IMR-90 (cell line): Measurements from ENCODE around the gene BCL2. TPM values are rescaled to one million over a fixed set of nuclear protein-coding genes. Genes with fewer than 3 reads are reported as not detected.

ENCODE experiments used
- ATAC-seq: fragments of 200-7000 bp; cut with Tn5 transposase; 2 replicates; pipeline ENCODE4 v1.9.1; 2020; ENCODE audit warnings: low read depth, mild to moderate bottlenecking, moderate library complexity
- BruUV-seq: library from RNA; stranded (reverse); fragments of 400-500 nt; replicated peaks from 2 replicates; lab custom pipeline; 2021; lab: Mats Ljungman, UMichigan
- CTCF ChIA-PET: fragments of 300-600 bp; formaldehyde crosslinking; extraction: SDS; loops from one replicate; lab custom pipeline; 2021; ENCODE audit warnings: antibody characterized with exemption; lab: Yijun Ruan, JAX
- POLR2A ChIA-PET: fragments of 300-600 bp; sonication (Branson Sonifier 250); formaldehyde crosslinking; loops from one replicate; lab custom pipeline; 2022; ENCODE audit warnings: antibody characterized with exemption; ENCODE audit not compliant: unreplicated experiment; lab: Charles Lee
- DNase-seq: peaks from one replicate; pipeline ENCODE4 v3.0.0; 2013
- H2AFZ ChIP-seq: replicated peaks from 2 replicates; pipeline ENCODE3; 2013; ENCODE audit warnings: low read length, mild to moderate bottlenecking; ENCODE audit not compliant: poor library complexity
- H2AK5ac ChIP-seq: 2 replicates; pipeline ENCODE4 v1.6.1; 2013; ENCODE audit warnings: low read depth, low read length, inconsistent platforms
- H2AK9ac ChIP-seq: replicated peaks from 2 replicates; pipeline ENCODE3; 2013; ENCODE audit warnings: mild to moderate bottlenecking, low read depth, low read length, moderate library complexity; ENCODE audit not compliant: poor library complexity
- H2BK120ac ChIP-seq: 2 replicates; pipeline ENCODE4 v1.6.1; 2013; ENCODE audit warnings: low read depth, low read length, inconsistent platforms
- H2BK15ac ChIP-seq: 3 replicates; pipeline ENCODE4 v1.6.1; 2013; ENCODE audit warnings: low read depth, low read length, inconsistent platforms
- H2BK20ac ChIP-seq: 2 replicates; pipeline ENCODE4 v1.6.1; 2013; ENCODE audit warnings: low read depth, mild to moderate bottlenecking, inconsistent platforms, low read length, moderate library complexity
- H2BK5ac ChIP-seq: 2 replicates; pipeline ENCODE4 v1.6.1; 2013; ENCODE audit warnings: mild to moderate bottlenecking, low read depth, low read length, inconsistent platforms; ENCODE audit not compliant: poor library complexity, severe bottlenecking
- H3K14ac ChIP-seq: replicated peaks from 2 replicates; pipeline ENCODE4 v1.6.1; 2013; ENCODE audit warnings: low read depth, low read length, inconsistent platforms
- H3K18ac ChIP-seq: 2 replicates; pipeline ENCODE4 v1.6.1; 2013; ENCODE audit warnings: low read depth, low read length, control low read depth
- H3K23ac ChIP-seq: 2 replicates; pipeline ENCODE4 v1.6.1; 2013; ENCODE audit warnings: low read depth, low read length, inconsistent platforms
- H3K27ac ChIP-seq: 2 replicates; pipeline ENCODE4 v1.5.1; 2013; ENCODE audit warnings: mild to moderate bottlenecking, control low read depth, low read length; ENCODE audit not compliant: insufficient read depth
- H3K27me3 ChIP-seq: 2 replicates; pipeline ENCODE4 v1.6.1; 2013; ENCODE audit warnings: low read length; ENCODE audit not compliant: control insufficient read depth, insufficient read depth
- H3K36me3 ChIP-seq: 2 replicates; pipeline ENCODE4 v1.6.1; 2013; ENCODE audit warnings: low read length, mixed read lengths; ENCODE audit not compliant: control insufficient read depth, insufficient read depth
- H3K4ac ChIP-seq: 2 replicates; pipeline ENCODE4 v1.6.1; 2013; ENCODE audit warnings: low read depth, low read length, inconsistent platforms
- H3K4me1 ChIP-seq: 2 replicates; pipeline ENCODE4 v1.6.1; 2013; ENCODE audit warnings: low read length, mixed read lengths; ENCODE audit not compliant: control insufficient read depth, insufficient read depth
- H3K4me2 ChIP-seq: 2 replicates; pipeline ENCODE4 v1.6.1; 2013; ENCODE audit warnings: low read depth, mild to moderate bottlenecking, control low read depth, low read length, moderate library complexity
- H3K4me3 ChIP-seq: 2 replicates; pipeline ENCODE4 v1.5.1; 2013; ENCODE audit warnings: low read depth, mild to moderate bottlenecking, control low read depth, low read length, moderate library complexity; ENCODE audit not compliant: insufficient read depth
- H3K56ac ChIP-seq: 2 replicates; pipeline ENCODE4 v1.6.1; 2013; ENCODE audit warnings: low read length, inconsistent platforms; ENCODE audit not compliant: insufficient read depth; ENCODE audit errors: extremely low read depth
- H3K79me1 ChIP-seq, 2 experiments: 2 replicates each; pipeline ENCODE4 v1.6.1; 2013; ENCODE audit warnings: low read length in 2 of 2, inconsistent platforms in 1 of 2, low read depth in 1 of 2
- H3K9ac ChIP-seq: 2 replicates; pipeline ENCODE4 v1.6.1; 2013; ENCODE audit warnings: low read depth, low read length, control low read depth
- H3K9me1 ChIP-seq: 2 replicates; pipeline ENCODE4 v1.6.1; 2013; ENCODE audit warnings: low read length, inconsistent platforms; ENCODE audit not compliant: insufficient read depth
- H3K9me3 ChIP-seq: 2 replicates; pipeline ENCODE4 v1.6.1; 2013; ENCODE audit warnings: low read length; ENCODE audit not compliant: control insufficient read depth, insufficient read depth
- H4K20me1 ChIP-seq: 2 replicates; pipeline ENCODE4 v1.6.1; 2013; ENCODE audit warnings: low read length, inconsistent platforms; ENCODE audit not compliant: insufficient read depth
- H4K5ac ChIP-seq: 2 replicates; pipeline ENCODE4 v1.6.1; 2013; ENCODE audit warnings: mild to moderate bottlenecking, low read depth, low read length, control low read depth
- H4K8ac ChIP-seq, 2 experiments: 2 replicates each; pipeline ENCODE4 v1.6.1; 2013; ENCODE audit warnings: low read depth in 2 of 2, low read length in 2 of 2, control low read depth in 1 of 2, inconsistent platforms in 1 of 2
- H4K91ac ChIP-seq: 2 replicates; pipeline ENCODE4 v1.6.1; 2013; ENCODE audit warnings: low read depth, low read length, inconsistent platforms; ENCODE audit not compliant: insufficient read depth
- BHLHE40 ChIP-seq: fragments of 150-350 bp; IDR thresholded peaks from 2 replicates; pipeline ENCODE4 v1.6.1; 2016; ENCODE audit warnings: mild to moderate bottlenecking, low read depth, low read length
- CHD1 ChIP-seq: IDR thresholded peaks from 2 replicates; pipeline ENCODE4 v1.6.1; 2012; ENCODE audit warnings: low read depth, low read length, improper control_type of control experiment
- CTCF ChIP-seq: conservative IDR thresholded peaks from 2 replicates; pipeline ENCODE4 v1.5.1; 2012; ENCODE audit warnings: mild to moderate bottlenecking, low read depth, low read length, improper control_type of control experiment
- ELK1 ChIP-seq: fragments of 150-350 bp; IDR thresholded peaks from 2 replicates; pipeline ENCODE4 v1.6.1; 2016; ENCODE audit warnings: low read depth, mild to moderate bottlenecking, low read length, moderate library complexity, borderline replicate concordance
- MAFK ChIP-seq: IDR thresholded peaks from 2 replicates; pipeline ENCODE4 v1.6.1; 2012; ENCODE audit warnings: low read depth, low read length, improper control_type of control experiment
- MAZ ChIP-seq: IDR thresholded peaks from 2 replicates; pipeline ENCODE4 v1.6.1; 2012; ENCODE audit warnings: low read depth, mild to moderate bottlenecking, low read length, improper control_type of control experiment, moderate library complexity, borderline replicate concordance
- NFE2L2 ChIP-seq: fragments of 150-350 bp; IDR thresholded peaks from 2 replicates; pipeline ENCODE4 v1.6.1; 2016; ENCODE audit warnings: low read depth, mild to moderate bottlenecking, low read length
- POLR2A ChIP-seq: IDR thresholded peaks from 2 replicates; pipeline ENCODE4 v1.6.1; 2012; ENCODE audit warnings: mild to moderate bottlenecking, low read depth, low read length
- RAD21 ChIP-seq: IDR thresholded peaks from 2 replicates; pipeline ENCODE4 v1.6.1; 2012; ENCODE audit warnings: low read length, improper control_type of control experiment
- RFX5 ChIP-seq: IDR thresholded peaks from 2 replicates; pipeline ENCODE4 v1.8.0; 2012; ENCODE audit warnings: low read depth, mild to moderate bottlenecking, low read length, moderate library complexity
- SMC3 ChIP-seq: fragments of 150-350 bp; IDR thresholded peaks from 2 replicates; pipeline ENCODE4 v1.6.1; 2016; ENCODE audit warnings: low read depth, mild to moderate bottlenecking, antibody characterized with exemption, low read length, moderate library complexity
- USF2 ChIP-seq: fragments of 150-350 bp; IDR thresholded peaks from 2 replicates; pipeline ENCODE4 v1.6.1; 2017; ENCODE audit warnings: mild to moderate bottlenecking, antibody characterized with exemption, low read length, low read depth
- WGBS, 2 experiments: methylation state at CpG; one replicate each; pipeline versions ENCODE4 v1.1.5 to v1.1.7; 2013; ENCODE audit warnings: missing lambda C conversion rate in 2 of 2; ENCODE audit not compliant: insufficient read length in 1 of 2; ENCODE audit errors: extremely low coverage in 2 of 2; 5-methylcytosine and 5-hydroxymethylcytosine counted together
- dilution Hi-C: fragments of 300-500 bp; cut with HindIII; formaldehyde crosslinking; loops from one replicate; pipeline ENCODE4 v1.14.3; 2018; ENCODE audit warnings: low sequenced_read_pairs; ENCODE audit not compliant: unreplicated experiment
- in situ Hi-C: fragments of 300-500 bp; cut with MboI; formaldehyde crosslinking; loops from 3 replicates; pipeline ENCODE4 v1.14.3; 2019; ENCODE audit warnings: low sequenced_read_pairs, inconsistent platforms, mixed read lengths
- intact Hi-C: fragments of 100-400 bp; cut with micrococcal nuclease; formaldehyde crosslinking; loops from 2 replicates; pipeline ENCODE4 v1.10.0; 2022
- polyA plus RNA-seq, 3 experiments: library from polyadenylated mRNA; depleted of rRNA; stranded (reverse); fragments of >200 nt; gene quantifications; 2 replicates each; pipeline ENCODE4 v1.2.3, GENCODE V29; 2012; ENCODE audit warnings: low replicate concordance in 1 of 3
- total RNA-seq: library from RNA; depleted of rRNA; stranded (reverse); fragments of >200 nt; gene quantifications from 2 replicates; pipeline ENCODE4 v1.2.3, GENCODE V29; 2012

The BCL2 gene
- total and polyA plus RNA-seq, 2 of the 4 experiments (the other 2 are of a cell fraction): 0.24 to 0.54 TPM

GRCh38 chr18:63291278-63291677 is 28.3 kb downstream of the BCL2 start (continued):
- no peak for TF ChIP-seq CHD1
- no peak for TF ChIP-seq BHLHE40
- TF ChIP-seq ELK1: no peak

GRCh38 chr18:63290821-63291200 is 28.8 kb downstream of the BCL2 start:
- H4K91ac ChIP-seq: no peak overlapping the region
- H2AK5ac ChIP-seq: no peak overlapping the region
- H3K18ac ChIP-seq: no peak overlapping the region
- H3K56ac ChIP-seq: no peak overlapping the region
- H3K27me3 ChIP-seq: peaks cover 3% of the 10 kb centered on the region
- no peaks in the 10 kb centered on the region for H4K20me1 ChIP-seq
- no peak overlapping the region for H2AK9ac ChIP-seq
- ChIA-PET POLR2A (no interaction called here), CTCF (no interaction called here)
- no peak for ATAC-seq
- H3K9ac ChIP-seq: no peak overlapping the region
- in situ Hi-C loops (no loop called here), intact Hi-C loops (loop anchor here (1.0 kb wide), 1 partner anchor 25 kb away; no protein-coding TSS in a partner anchor), dilution Hi-C loops (no loop called here)
- no peaks in the 10 kb centered on the region for H3K4me1 ChIP-seq
- no peak overlapping the region for H3K14ac ChIP-seq
- no peak overlapping the region for H4K5ac ChIP-seq
- no peak overlapping the region for H2BK5ac ChIP-seq
- no TSS peak for BruUV-seq
- no peaks in the 10 kb centered on the region for H3K9me1 ChIP-seq
- no peaks in the 10 kb centered on the region for H3K36me3 ChIP-seq
- H3K23ac ChIP-seq: no peak overlapping the region
- H4K8ac ChIP-seq: no peak overlapping the region
- H3K9me3 ChIP-seq: no peaks in the 10 kb centered on the region
- no peak for DNase-seq
- H2BK120ac ChIP-seq: no peak overlapping the region
- no peak overlapping the region for H2AFZ ChIP-seq
- H2BK15ac ChIP-seq: no peak overlapping the region
- no peaks in the 10 kb centered on the region for H3K79me1 ChIP-seq
- H3K4ac ChIP-seq: no peak overlapping the region
- H3K4me3 ChIP-seq: no peak overlapping the region
- WGBS, 2 experiments: 78% methylated on average over 3 of the region's 7 CpGs; no CpG with 5 or more reads in 1 of the 2 experiments
- H2BK20ac ChIP-seq: no peak overlapping the region
- H3K27ac ChIP-seq: no peak overlapping the region
- no peak overlapping the region for H3K4me2 ChIP-seq
- TF ChIP-seq CTCF (no peak), RFX5 (no peak), USF2 (no peak), SMC3 (no peak), CHD1 (no peak), ELK1 (no peak), POLR2A (no peak), MAZ (no peak), MAFK (no peak), RAD21 (no peak), NFE2L2 (no peak)
